Heart left ventricle (tissue), 13 donors: Measurements from ENCODE around the gene NLE1.

Experiments
- CTCF ChIP-seq, 12 donors: fragments of 200-600 bp; sonication (generic) in 4 of 12; IDR thresholded peaks; one replicate each; pipeline versions ENCODE4 v1.5.0 to v1.8.0; 2018 to 2022; ENCODE audit warnings: antibody characterized with exemption in 12 of 12, mild to moderate bottlenecking in 5 of 12
- POLR2A ChIP-seq, 2 donors: fragments of 450-650 bp; IDR thresholded peaks; one replicate each; pipeline ENCODE4 v1.6.1; 2017; ENCODE audit warnings: antibody characterized with exemption in 2 of 2, mild to moderate bottlenecking in 2 of 2, moderate library complexity in 2 of 2
- donor health status: ischemic (EF 13 %, LVEDD 7.1; RV severe dilation, severe dysfunction).
- donor health status: DM: no; HTN: yes; CAD: no.
- donor health status: DM: no; HTN: no; CAD: no.
- donor health status: ischemic (EF 25% LVEDD 6.9; RV normal size, moderate dysfunction).
- donor health status: ischemic (EF 25% LVEDD 5.7; RV mildly dilated, moderate dysfunction).
- donor health status: ischemic (EF 35%, LVEDD 5.7; RV mildly dilated, moderate dysfunction).
- donor health status: nonischemic (EF 11% LVEDD 7.7; RV severe dilation, severe dysfunction).
- donor health status: DM: yes; HTN: yes; CAD: no.
- donor health status: PGD.
- donor health status: ischemic (EF 29% LVEDD 5.4; RV normal size, mild dysfunction).
- donor health status: nonischemic (EF 23%, LVEDD 6.1; RV moderate dilation, normal function).

- TF ChIP-seq CTCF (IDR thresholded peaks at IDR 0.05) (no peak), POLR2A (IDR thresholded peaks at IDR 0.05) (no peak)
These were observed 2.7 kb upstream of the NLE1 start for GRCh38 chr17:35144840-35145239.
